ENCODE results near the gene MSL1. TPM values are rescaled to one million over a fixed set of nuclear protein-coding genes. Genes with fewer than 3 reads are reported as not detected.

Gene MSL1
- total and polyA plus RNA-seq, 3 experiments from 2014 or later = 13.5 to 91.5 (median 88.6) TPM

GRCh38 chr17:40087049-40087794 lies 34.5 kb upstream of the MSL1 start:
- Histone ChIP-seq H3K4me1 (ENCODE audit: insufficient read depth, low read length) (peaks cover 6% of the 10 kb centered on the region), H3K27ac (ENCODE audit: low read depth, low read length) (no peak overlapping the region), H3K36me3 (ENCODE audit: insufficient read depth, low read length) (peaks cover 43% of the 10 kb centered on the region), H3K9me3 (ENCODE audit: low read length) (no peaks in the 10 kb centered on the region), H3K27me3 (ENCODE audit: insufficient read depth, low read length, poor library complexity, severe bottlenecking) (no peaks in the 10 kb centered on the region), H3K4me3 (ENCODE audit: low read length) (no peak overlapping the region)
- POLR2A ChIA-PET = interaction anchor here (0.9 to 1.1 kb wide), 2 partner anchors 13 to 24 kb away, joined by 3 to 4 read pairs; partner anchors contain the start of gene NR1D1
- Mint-ChIP-seq H3K9me3 (no peaks in the 10 kb centered on the region), H3K27me3 (no peaks in the 10 kb centered on the region), H3K27ac (peak overlapping the region in 6 of 8 donors; percentile 1 to 78 (median 19)), H3K36me3 (peaks cover 6 to 71% (median 11%) of the 10 kb centered on the region in 3 donors), H3K4me1 (peaks cover 5 to 13% (median 12%) of the 10 kb centered on the region in 3 donors), H3K4me3 (no peak overlapping the region)
- DNase-seq = no peak
- CTCF ChIA-PET = interaction anchor here (1.0 to 3.8 kb wide), 15 partner anchors 8 to 98 kb away, joined by 3 to 23 read pairs (median 8); partner anchors contain the start of gene NR1D1

GRCh38 chr17:40087903-40088718 lies 33.7 kb upstream of the MSL1 start:
- Histone ChIP-seq H3K27me3 (ENCODE audit: insufficient read depth, low read length, poor library complexity, severe bottlenecking) (no peaks in the 10 kb centered on the region), H3K27ac (ENCODE audit: low read depth, low read length) (no peak overlapping the region), H3K4me1 (ENCODE audit: insufficient read depth, low read length) (peaks cover 6% of the 10 kb centered on the region), H3K9me3 (ENCODE audit: low read length) (no peaks in the 10 kb centered on the region), H3K4me3 (ENCODE audit: low read length) (no peak overlapping the region), H3K36me3 (ENCODE audit: insufficient read depth, low read length) (peaks cover 44% of the 10 kb centered on the region)
- Mint-ChIP-seq H3K4me3 (no peak overlapping the region), H3K4me1 (peaks cover 5 to 13% (median 12%) of the 10 kb centered on the region in 3 donors), H3K27me3 (no peaks in the 10 kb centered on the region), H3K36me3 (peaks cover 6 to 76% (median 11%) of the 10 kb centered on the region in 3 donors), H3K9me3 (no peaks in the 10 kb centered on the region), H3K27ac (peak overlapping the region in 3 of 8 donors; percentile 1 to 80 (median 47))
- POLR2A ChIA-PET = no interaction called here
- CTCF ChIA-PET = interaction anchor here (1.1 to 3.8 kb wide), 5 partner anchors 9 to 24 kb away, joined by 3 to 18 read pairs (median 6); partner anchors contain the start of gene NR1D1
- no peak for DNase-seq

GRCh38 chr17:40089077-40089895 lies 32.5 kb upstream of the MSL1 start:
- CTCF ChIA-PET = interaction anchor here (1.1 to 3.8 kb wide), 4 partner anchors 10 to 23 kb away, joined by 3 to 18 read pairs (median 12); partner anchors contain the start of gene NR1D1
- Histone ChIP-seq H3K27me3 (ENCODE audit: insufficient read depth, low read length, poor library complexity, severe bottlenecking) (no peaks in the 10 kb centered on the region), H3K9me3 (ENCODE audit: low read length) (no peaks in the 10 kb centered on the region), H3K4me3 (ENCODE audit: low read length) (no peak overlapping the region), H3K27ac (ENCODE audit: low read depth, low read length) (no peak overlapping the region), H3K36me3 (ENCODE audit: insufficient read depth, low read length) (peaks cover 43% of the 10 kb centered on the region), H3K4me1 (ENCODE audit: insufficient read depth, low read length) (peaks cover 12% of the 10 kb centered on the region)
- H3K27ac Mint-ChIP-seq = peak overlapping the region in 2 of 8 donors; percentile 47 to 90
- no peaks in the 10 kb centered on the region for H3K9me3 Mint-ChIP-seq
- H3K36me3 Mint-ChIP-seq = peaks cover 6 to 77% (median 15%) of the 10 kb centered on the region in 3 donors
- H3K4me3 Mint-ChIP-seq = no peak overlapping the region
- POLR2A ChIA-PET = interaction anchor here (2.0 kb wide), 1 partner anchor 9 kb away, joined by 5 read pairs; no protein-coding TSS in a partner anchor
- peaks cover 0 to 3% of the 10 kb centered on the region in 2 donors for H3K27me3 Mint-ChIP-seq
- H3K4me1 Mint-ChIP-seq = peaks cover 8 to 23% (median 22%) of the 10 kb centered on the region in 3 donors
- no peak for DNase-seq

GRCh38 chr17:40090237-40091119 lies 31.3 kb upstream of the MSL1 start:
- no peaks in the 10 kb centered on the region for H3K9me3 ChIP-seq (ENCODE audit: low read length)
- CTCF ChIA-PET = interaction anchor here (1.3 to 3.8 kb wide), 4 partner anchors 10 to 22 kb away, joined by 3 to 18 read pairs (median 12); partner anchors contain the start of gene NR1D1
- POLR2A ChIA-PET = interaction anchor here (2.0 kb wide), 1 partner anchor 8 kb away, joined by 5 read pairs; no protein-coding TSS in a partner anchor

GRCh38 chr17:40091691-40092397 lies 29.9 kb upstream of the MSL1 start:
- H3K9me3 Mint-ChIP-seq = no peaks in the 10 kb centered on the region
- no peak overlapping the region for H3K27ac Mint-ChIP-seq
- ChIA-PET CTCF (interaction anchor here (2.2 to 12.4 kb wide), 3 partner anchors 16 to 20 kb away, joined by 16 to 191 read pairs (median 18); no protein-coding TSS in a partner anchor), POLR2A (no interaction called here)
- H3K4me3 Mint-ChIP-seq = no peak overlapping the region
- H3K4me1 Mint-ChIP-seq = peaks cover 27 to 42% (median 39%) of the 10 kb centered on the region in 3 donors
- Histone ChIP-seq H3K36me3 (ENCODE audit: insufficient read depth, low read length) (peaks cover 33% of the 10 kb centered on the region), H3K4me3 (ENCODE audit: low read length) (no peak overlapping the region), H3K27ac (ENCODE audit: low read depth, low read length) (no peak overlapping the region), H3K4me1 (ENCODE audit: insufficient read depth, low read length) (peaks cover 31% of the 10 kb centered on the region), H3K9me3 (ENCODE audit: low read length) (no peaks in the 10 kb centered on the region), H3K27me3 (ENCODE audit: insufficient read depth, low read length, poor library complexity, severe bottlenecking) (no peaks in the 10 kb centered on the region)
- H3K27me3 Mint-ChIP-seq = peaks cover 0 to 3% of the 10 kb centered on the region in 2 donors
- H3K36me3 Mint-ChIP-seq = peaks cover 18 to 71% (median 19%) of the 10 kb centered on the region in 3 donors
- no peak for DNase-seq

More at GRCh38 chr17:40090237-40091119, 31.3 kb upstream of the MSL1 start:
- peaks cover 38% of the 10 kb centered on the region for H3K36me3 ChIP-seq (ENCODE audit: insufficient read depth, low read length)
- H3K4me3 ChIP-seq (ENCODE audit: low read length) = no peak overlapping the region
- no peak overlapping the region for H3K27ac ChIP-seq (ENCODE audit: low read depth, low read length)
- H3K36me3 Mint-ChIP-seq = peaks cover 9 to 73% (median 12%) of the 10 kb centered on the region in 3 donors
- no peaks in the 10 kb centered on the region for H3K27me3 ChIP-seq (ENCODE audit: insufficient read depth, low read length, poor library complexity, severe bottlenecking)
- DNase-seq = no peak
- H3K9me3 Mint-ChIP-seq = no peaks in the 10 kb centered on the region
- peaks cover 23% of the 10 kb centered on the region for H3K4me1 ChIP-seq (ENCODE audit: insufficient read depth, low read length)
- peaks cover 0 to 3% of the 10 kb centered on the region in 2 donors for H3K27me3 Mint-ChIP-seq
- no peak overlapping the region for H3K4me3 Mint-ChIP-seq
- H3K27ac Mint-ChIP-seq = peak overlapping the region in 3 of 8 donors; percentile 23 to 92 (median 88)
- H3K4me1 Mint-ChIP-seq = peaks cover 16 to 35% (median 32%) of the 10 kb centered on the region in 3 donors

GRCh38 chr17:40092581-40092980 lies 29.2 kb upstream of the MSL1 start:
- Histone ChIP-seq H3K27ac (ENCODE audit: low read depth, low read length) (no peak overlapping the region), H3K4me3 (ENCODE audit: low read length) (no peak overlapping the region), H3K4me1 (ENCODE audit: insufficient read depth, low read length) (peaks cover 38% of the 10 kb centered on the region), H3K9me3 (ENCODE audit: low read length) (no peaks in the 10 kb centered on the region), H3K36me3 (ENCODE audit: insufficient read depth, low read length) (peaks cover 28% of the 10 kb centered on the region), H3K27me3 (ENCODE audit: insufficient read depth, low read length, poor library complexity, severe bottlenecking) (no peaks in the 10 kb centered on the region)
- no peak for DNase-seq
- no peak overlapping the region for H3K4me3 Mint-ChIP-seq
- H3K9me3 Mint-ChIP-seq = no peaks in the 10 kb centered on the region
- H3K4me1 Mint-ChIP-seq = peaks cover 33 to 43% (median 41%) of the 10 kb centered on the region in 3 donors
- ChIA-PET POLR2A (interaction anchor here (1.5 kb wide), 1 partner anchor 20 kb away, joined by 9 read pairs; no protein-coding TSS in a partner anchor), CTCF (interaction anchor here (1.3 to 12.4 kb wide), 3 partner anchors 15 to 19 kb away, joined by 3 to 191 read pairs (median 16); no protein-coding TSS in a partner anchor)
- peak overlapping the region in 3 of 8 donors; percentile 42 to 87 (median 66) for H3K27ac Mint-ChIP-seq
- peaks cover 12 to 67% (median 16%) of the 10 kb centered on the region in 3 donors for H3K36me3 Mint-ChIP-seq
- H3K27me3 Mint-ChIP-seq = peaks cover 0 to 3% of the 10 kb centered on the region in 2 donors
